PC-9 (cell line): ENCODE data around the gene NT5DC3. TPM values are rescaled to one million over a fixed set of nuclear protein-coding genes. Genes with fewer than 3 reads are reported as not detected.

Experiments used
- BruUV-seq: library from RNA; stranded (reverse); fragments of 400-500 nt; replicated peaks from 2 replicates; lab custom pipeline; 2021; lab: Mats Ljungman, UMichigan
- CTCF ChIA-PET: fragments of 300-600 bp; sonication (Branson Sonifier 250); formaldehyde crosslinking; loops from one replicate; lab custom pipeline; 2022; ENCODE audit warnings: antibody characterized with exemption; lab: Charles Lee
- POLR2A ChIA-PET: fragments of 300-600 bp; sonication (Branson Sonifier 250); formaldehyde crosslinking; loops from one replicate; lab custom pipeline; 2022; ENCODE audit warnings: antibody characterized with exemption; ENCODE audit not compliant: unreplicated experiment; lab: Charles Lee
- DNase-seq, 2 experiments: peaks; one replicate each; pipeline versions ENCODE4 v3.0.0 to v3.0.0-alpha.2; 2015 to 2022; ENCODE audit warnings: mixed read lengths in 1 of 2
- H2AFZ ChIP-seq: fragments of 200-600 bp; sonication (generic); 2 replicates; pipeline ENCODE4 v1.8.1; 2017; ENCODE audit warnings: antibody characterized with exemption
- H3F3A ChIP-seq: fragments of 200-600 bp; sonication (generic); 2 replicates; pipeline ENCODE4 v1.8.1; 2017; ENCODE audit warnings: antibody characterized with exemption, mild to moderate bottlenecking, low read depth; ENCODE audit not compliant: insufficient read depth
- H3K27ac ChIP-seq: fragments of 200-600 bp; sonication (generic); 2 replicates; pipeline ENCODE4 v1.6.1; 2016; ENCODE audit warnings: mixed run types
- H3K27me3 ChIP-seq: fragments of 200-600 bp; sonication (generic); 2 replicates; pipeline ENCODE4 v1.6.1; 2016; ENCODE audit warnings: low read depth, mixed run types; ENCODE audit not compliant: insufficient read depth
- H3K36me3 ChIP-seq: fragments of 200-600 bp; sonication (generic); 2 replicates; pipeline ENCODE4 v1.6.1; 2016; ENCODE audit warnings: low read depth, mixed run types
- H3K4me1 ChIP-seq: fragments of 200-600 bp; sonication (generic); replicated peaks from 2 replicates; pipeline ENCODE4 v1.6.1; 2016; ENCODE audit warnings: mixed run types; ENCODE audit not compliant: insufficient read depth
- H3K4me2 ChIP-seq: fragments of 200-600 bp; sonication (generic); 2 replicates; pipeline ENCODE4 v1.6.1; 2017; ENCODE audit warnings: mixed run types
- H3K4me3 ChIP-seq: fragments of 200-600 bp; sonication (generic); 2 replicates; pipeline ENCODE4 v1.6.1; 2016; ENCODE audit warnings: mixed run types
- H3K79me2 ChIP-seq: fragments of 200-600 bp; sonication (generic); 2 replicates; pipeline ENCODE4 v1.6.1; 2017; ENCODE audit warnings: low read depth, mixed run types
- H3K9me2 ChIP-seq: fragments of 200-600 bp; sonication (generic); 2 replicates; pipeline ENCODE4 v1.8.1; 2017; ENCODE audit warnings: mild to moderate bottlenecking; ENCODE audit not compliant: insufficient read depth
- H3K9me3 ChIP-seq: fragments of 200-600 bp; sonication (generic); 2 replicates; pipeline ENCODE4 v1.8.1; 2016; ENCODE audit warnings: low read depth; ENCODE audit not compliant: insufficient read depth
- H4K20me1 ChIP-seq: fragments of 200-600 bp; sonication (generic); 2 replicates; pipeline ENCODE4 v1.8.1; 2017; ENCODE audit not compliant: insufficient read depth
- EZH2 ChIP-seq: fragments of 200-600 bp; sonication (generic); IDR thresholded peaks from 2 replicates; pipeline ENCODE4 v1.8.0; 2017; ENCODE audit warnings: antibody characterized with exemption, low read depth
- intact Hi-C: fragments of 100-400 bp; cut with micrococcal nuclease; formaldehyde crosslinking; loops from one replicate; pipeline ENCODE4 v1.10.0; 2022; ENCODE audit not compliant: unreplicated experiment
- total RNA-seq: library from RNA; stranded (reverse); gene quantifications from 2 replicates; pipeline ENCODE4 v1.2.3, GENCODE V29; 2021
- TF ChIP-seq, protein P1 (sequence below): fragments of 200-600 bp; sonication (generic); conservative IDR thresholded peaks from 2 replicates; pipeline ENCODE4 v1.6.1; 2017; ENCODE audit warnings: mixed run types, antibody characterized with exemption, mild to moderate bottlenecking, moderate library complexity

Gene NT5DC3
- total RNA-seq, 1 experiment from 2014 or later: 13.2 TPM

DNA sequence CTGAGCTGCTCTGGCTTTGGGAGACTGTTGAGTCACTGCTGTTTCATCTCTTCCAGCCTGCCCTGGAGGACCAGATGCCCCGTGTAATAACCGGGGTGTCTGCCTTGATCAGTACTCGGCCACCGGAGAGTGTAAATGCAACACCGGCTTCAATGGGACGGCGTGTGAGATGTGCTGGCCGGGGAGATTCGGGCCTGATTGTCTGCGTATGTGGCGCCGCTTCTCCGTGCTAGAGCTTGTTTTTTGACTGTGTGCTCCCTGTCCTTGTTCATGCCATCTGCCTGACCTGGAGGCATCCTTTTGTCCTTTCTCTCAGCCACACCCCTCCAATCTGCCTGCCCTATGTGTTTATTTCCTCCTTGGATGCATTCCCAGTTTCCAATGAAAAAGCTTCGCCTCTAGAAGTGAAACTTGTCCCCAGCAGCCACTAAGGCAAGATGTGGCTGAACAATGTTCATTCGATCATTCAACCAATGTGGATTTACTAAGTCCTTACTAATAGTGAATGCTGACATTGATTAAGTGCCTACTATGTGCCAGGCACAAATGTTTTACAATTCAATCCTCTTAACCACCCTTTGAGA is 98.6 kb downstream of the NT5DC3 start:
- peak overlapping the region; percentile 39 for H3K4me2 ChIP-seq
- H3K9me2 ChIP-seq: no peaks in the 10 kb centered on the region
- no peaks in the 10 kb centered on the region for H3K9me3 ChIP-seq
- no peak overlapping the region for H2AFZ ChIP-seq
- BruUV-seq: no TSS peak
- peaks cover 9% of the 10 kb centered on the region for H3K4me1 ChIP-seq
- peak; percentile 59 to 63 for DNase-seq
- ChIA-PET CTCF (no interaction called here), POLR2A (interaction anchor here (0.6 to 0.7 kb wide), 2 partner anchors 18 to 253 kb away, joined by 4 to 5 read pairs; no protein-coding TSS in a partner anchor)
- H3K27ac ChIP-seq: no peak overlapping the region
- no peaks in the 10 kb centered on the region for H4K20me1 ChIP-seq
- H3K27me3 ChIP-seq: no peaks in the 10 kb centered on the region
- no peaks in the 10 kb centered on the region for H3K79me2 ChIP-seq
- no peak for TF ChIP-seq EZH2
- TF ChIP-seq, protein P1, sequence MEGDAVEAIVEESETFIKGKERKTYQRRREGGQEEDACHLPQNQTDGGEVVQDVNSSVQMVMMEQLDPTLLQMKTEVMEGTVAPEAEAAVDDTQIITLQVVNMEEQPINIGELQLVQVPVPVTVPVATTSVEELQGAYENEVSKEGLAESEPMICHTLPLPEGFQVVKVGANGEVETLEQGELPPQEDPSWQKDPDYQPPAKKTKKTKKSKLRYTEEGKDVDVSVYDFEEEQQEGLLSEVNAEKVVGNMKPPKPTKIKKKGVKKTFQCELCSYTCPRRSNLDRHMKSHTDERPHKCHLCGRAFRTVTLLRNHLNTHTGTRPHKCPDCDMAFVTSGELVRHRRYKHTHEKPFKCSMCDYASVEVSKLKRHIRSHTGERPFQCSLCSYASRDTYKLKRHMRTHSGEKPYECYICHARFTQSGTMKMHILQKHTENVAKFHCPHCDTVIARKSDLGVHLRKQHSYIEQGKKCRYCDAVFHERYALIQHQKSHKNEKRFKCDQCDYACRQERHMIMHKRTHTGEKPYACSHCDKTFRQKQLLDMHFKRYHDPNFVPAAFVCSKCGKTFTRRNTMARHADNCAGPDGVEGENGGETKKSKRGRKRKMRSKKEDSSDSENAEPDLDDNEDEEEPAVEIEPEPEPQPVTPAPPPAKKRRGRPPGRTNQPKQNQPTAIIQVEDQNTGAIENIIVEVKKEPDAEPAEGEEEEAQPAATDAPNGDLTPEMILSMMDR: no peak
- H3F3A ChIP-seq: no peaks in the 10 kb centered on the region
- intact Hi-C loops: loop anchor here (2.0 kb wide), 1 partner anchor 98 kb away; the partner anchor contains the start of gene NT5DC3
- H3K36me3 ChIP-seq: no peaks in the 10 kb centered on the region
- no peak overlapping the region for H3K4me3 ChIP-seq

DNA sequence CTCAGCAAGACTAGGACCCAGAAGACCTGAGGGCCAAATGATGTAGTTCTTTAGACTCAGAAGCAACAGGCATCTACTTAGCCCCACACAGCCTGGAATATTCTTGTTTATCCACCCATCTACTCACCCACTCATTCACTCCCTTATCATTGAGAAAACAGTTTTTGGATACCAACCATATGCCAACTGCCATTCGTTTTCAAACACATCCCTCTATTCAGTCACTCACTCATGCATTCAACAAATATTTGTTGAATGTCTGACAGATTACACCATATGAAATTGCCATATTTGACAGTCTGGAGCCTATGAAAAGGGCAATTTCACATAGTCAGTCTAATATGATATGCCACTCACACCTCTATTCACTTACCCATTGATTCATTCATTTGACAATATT is 103.2 kb downstream of the NT5DC3 start:
- no peaks in the 10 kb centered on the region for H3K9me3 ChIP-seq
- POLR2A ChIA-PET: no interaction called here
- BruUV-seq: no TSS peak
- no peak overlapping the region for H3K4me3 ChIP-seq
- H4K20me1 ChIP-seq: no peaks in the 10 kb centered on the region
- H3K4me1 ChIP-seq: peaks cover 6% of the 10 kb centered on the region; the same call in 1 of the 2 replicates
- no peaks in the 10 kb centered on the region for H3F3A ChIP-seq
- DNase-seq: no peak
- no peaks in the 10 kb centered on the region for H3K9me2 ChIP-seq
- CTCF ChIA-PET: no interaction called here
- intact Hi-C loops: no loop called here
- H3K27ac ChIP-seq: no peak overlapping the region
- H3K27me3 ChIP-seq: peaks cover 28% of the 10 kb centered on the region
- no peak for TF ChIP-seq EZH2
- TF ChIP-seq, protein P1: no peak
- H3K4me2 ChIP-seq: no peak overlapping the region
- H3K79me2 ChIP-seq: no peaks in the 10 kb centered on the region
- H3K36me3 ChIP-seq: no peaks in the 10 kb centered on the region
- H2AFZ ChIP-seq: no peak overlapping the region

DNA sequence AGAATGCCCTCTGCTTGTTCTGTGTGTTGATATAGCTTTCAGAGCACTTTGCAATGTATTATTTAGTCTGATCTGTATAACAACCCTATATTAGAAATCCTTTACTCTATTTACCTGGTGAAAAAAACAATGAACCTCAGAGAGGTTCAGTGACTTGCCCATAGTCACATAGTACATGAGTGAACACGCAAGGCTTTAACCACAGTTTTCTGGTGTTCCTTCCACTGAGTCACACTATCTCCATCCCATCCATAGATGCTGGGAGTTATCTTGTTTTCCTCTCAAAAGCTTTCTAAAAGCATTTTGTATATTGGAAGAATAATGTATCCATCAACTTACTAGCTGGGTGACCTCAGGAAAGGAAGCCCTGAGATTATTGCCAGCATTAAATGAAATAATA is 104.5 kb downstream of the NT5DC3 start:
- Histone ChIP-seq H3K4me1 (no peaks in the 10 kb centered on the region), H3F3A (no peaks in the 10 kb centered on the region), H3K27ac (no peak overlapping the region), H3K9me2 (no peaks in the 10 kb centered on the region), H4K20me1 (no peaks in the 10 kb centered on the region), H3K4me3 (no peak overlapping the region), H2AFZ (no peak overlapping the region), H3K27me3 (peaks cover 28% of the 10 kb centered on the region), H3K9me3 (no peaks in the 10 kb centered on the region), H3K4me2 (no peak overlapping the region), H3K36me3 (no peaks in the 10 kb centered on the region), H3K79me2 (no peaks in the 10 kb centered on the region)
- intact Hi-C loops: no loop called here
- POLR2A ChIA-PET: no interaction called here
- CTCF ChIA-PET: no interaction called here
- no TSS peak for BruUV-seq
- no peak for DNase-seq
- TF ChIP-seq, protein P1: no peak
- no peak for TF ChIP-seq EZH2
